Body of pancreas (tissue), 4 donors: ENCODE results near the gene ZBTB46. TPM values are rescaled to one million over a fixed set of nuclear protein-coding genes. Genes with fewer than 3 reads are reported as not detected.
A peak's percentile ranks its signal among the peaks of the same experiment; 100 is the strongest.

Source experiments
- ATAC-seq: fragments of 150-250 bp; one replicate; pipeline ENCODE4 v1.9.1; 2016
- DNase-seq, 4 donors: peaks; one replicate each; pipeline ENCODE4 v3.0.0-alpha.2; 2019
- H3K27ac ChIP-seq, 4 donors: fragments of 200-600 bp; sonication (generic); 1 replicate in 3 of 4; 2 replicates in 1 of 4; pipeline versions ENCODE4 v1.5.1 to v1.6.1; 2016 to 2019; ENCODE audit warnings: mild to moderate bottlenecking in 1 of 4, mixed read lengths in 1 of 4, moderate library complexity in 1 of 4
- H3K27me3 ChIP-seq, 2 donors: fragments of 200-600 bp; sonication (generic); one replicate each; pipeline ENCODE4 v1.6.0; 2016; ENCODE audit warnings: mild to moderate bottlenecking in 1 of 2
- H3K36me3 ChIP-seq, 2 donors: fragments of 200-600 bp; sonication (generic); replicated peaks in 1 of 2; 2 replicates each; pipeline ENCODE4 v1.5.1; 2016; ENCODE audit warnings: low read depth in 2 of 2; ENCODE audit not compliant: insufficient read depth in 1 of 2
- H3K4me1 ChIP-seq: fragments of 200-600 bp; sonication (generic); one replicate; pipeline ENCODE4 v1.6.0; 2016
- H3K4me3 ChIP-seq, 2 donors: fragments of 200-600 bp; sonication (generic); 1 replicate in 1 of 2; 2 replicates in 1 of 2; pipeline ENCODE4 v1.5.1; 2016 to 2019
- H3K9me3 ChIP-seq, 3 donors: fragments of 200-600 bp; sonication (generic); 1 replicate in 2 of 3; 2 replicates in 1 of 3; pipeline ENCODE4 v1.5.1; 2016
- CTCF ChIP-seq, 7 experiments: fragments of 450-650 bp in 4 of 7; fragments of 200-600 bp in 3 of 7; sonication (generic) in 3 of 7; IDR thresholded peaks; one replicate each; pipeline ENCODE4 v1.5.1; 2016 to 2019; ENCODE audit warnings: antibody characterized with exemption in 7 of 7
- POLR2A ChIP-seq, 3 donors: fragments of 450-650 bp; IDR thresholded peaks; one replicate each; pipeline ENCODE4 v1.6.1; 2016; ENCODE audit warnings: antibody characterized with exemption in 3 of 3, mild to moderate bottlenecking in 2 of 3
- WGBS, 2 donors: methylation state at CpG; one replicate each; pipeline ENCODE4 v1.1.5; 2017; 5-methylcytosine and 5-hydroxymethylcytosine counted together
- intact Hi-C: fragments of 100-400 bp; cut with DNase I; formaldehyde crosslinking; loops from one replicate; pipeline ENCODE4 v1.15.1; 2023
- total RNA-seq, 2 donors: library from RNA; depleted of rRNA; stranded (reverse); fragments of >200 nt; gene quantifications; one replicate each; pipeline ENCODE4 v1.1.0, GENCODE V29; 2016

The ZBTB46 gene
- total RNA-seq, 2 donors from 2014 or later, result 4.3 to 5.4 TPM

GRCh38 chr20:63739130-63740069, 91.7 kb downstream of the ZBTB46 start, which contains the start of gene SLC2A4RG:
SLC2A4RG (plus strand) TSS chr20:63739776; CDS start chr20:63739913, 137 bp downstream.
- Histone ChIP-seq H3K4me1 (peaks cover 43% of the 10 kb centered on the region), H3K27me3 (no peaks in the 10 kb centered on the region)
- DNase-seq, result peak; percentile 78 to 87 (median 82)

GRCh38 chr20:63738687-63739129, 92.4 kb downstream of the ZBTB46 start:
- H3K27me3 ChIP-seq, result no peaks in the 10 kb centered on the region
- DNase-seq (peak; percentile 80 to 86 (median 84)), ATAC-seq (peak; percentile 44)
- TF ChIP-seq POLR2A (IDR thresholded peaks at IDR 0.05), result peak in 1 of 3 donors; percentile 21
- no peak for TF ChIP-seq CTCF (IDR thresholded peaks at IDR 0.05)
- 12% methylated on average over 25 of the region's 26 CpGs; no CpG with 5 or more reads in 1 of the 2 donors for WGBS, 2 donors
- peaks cover 43% of the 10 kb centered on the region for H3K4me1 ChIP-seq
- H3K9me3 ChIP-seq, result no peaks in the 10 kb centered on the region
- intact Hi-C loops, result loop anchor here (5.0 to 10.0 kb wide), 2 partner anchors 36 to 84 kb away; partner anchors contain the start of genes RTEL1 and STMN3
- H3K4me3 ChIP-seq, result no peak overlapping the region
- H3K36me3 ChIP-seq, result peaks cover 0 to 6% of the 10 kb centered on the region in 2 donors
- peak overlapping the region; percentile 82 to 94 (median 87) for H3K27ac ChIP-seq

More at GRCh38 chr20:63739130-63740069, 91.7 kb downstream of the ZBTB46 start, which contains the start of gene SLC2A4RG:
- TF ChIP-seq POLR2A (IDR thresholded peaks at IDR 0.05) (peak in 2 of 3 donors; percentile 14 to 15), CTCF (IDR thresholded peaks at IDR 0.05) (no peak)
- intact Hi-C loops, result loop anchor here (5.0 to 10.0 kb wide), 2 partner anchors 37 to 85 kb away; partner anchors contain the start of genes RTEL1 and STMN3
- Histone ChIP-seq H3K4me3 (peak within 1 kb of the TSS; percentile 14 to 27), H3K27ac (peak within 1 kb of the TSS; percentile 85 to 96 (median 89)), H3K9me3 (no peaks in the 10 kb centered on the region), H3K36me3 (peaks cover 0 to 2% of the 10 kb centered on the region in 2 donors)
- ATAC-seq, result peak; percentile 77
- 0 to 1% methylated on average over 4 to 48 of the region's 136 CpGs for WGBS, 2 donors

GRCh38 chr20:63737945-63738686, 92.9 kb downstream of the ZBTB46 start:
- H3K36me3 ChIP-seq, result peaks cover 0 to 9% of the 10 kb centered on the region in 2 donors
- H3K27me3 ChIP-seq, result no peaks in the 10 kb centered on the region
- peaks cover 43% of the 10 kb centered on the region for H3K4me1 ChIP-seq
- intact Hi-C loops, result loop anchor here (5.0 to 10.0 kb wide), 2 partner anchors 36 to 83 kb away; partner anchors contain the start of genes RTEL1 and STMN3
- ATAC-seq (no peak), DNase-seq (peak in 1 of 4 donors; percentile 40)
- H3K27ac ChIP-seq, result peak overlapping the region in 3 of 4 donors; percentile 82 to 94 (median 89)
- TF ChIP-seq POLR2A (IDR thresholded peaks at IDR 0.05) (no peak), CTCF (IDR thresholded peaks at IDR 0.05) (no peak)
- no peak overlapping the region for H3K4me3 ChIP-seq
- 16% methylated on average over 34 of the region's 43 CpGs; no CpG with 5 or more reads in 1 of the 2 donors for WGBS, 2 donors
- H3K9me3 ChIP-seq, result no peaks in the 10 kb centered on the region

- H3K4me1 ChIP-seq, result peaks cover 43% of the 10 kb centered on the region
- intact Hi-C loops, result loop anchor here (5.0 to 10.0 kb wide), 2 partner anchors 35 to 83 kb away; partner anchors contain the start of genes RTEL1 and STMN3
- 2% methylated on average over 25 of the region's 26 CpGs; no CpG with 5 or more reads in 1 of the 2 donors for WGBS, 2 donors
- no peak overlapping the region for H3K27ac ChIP-seq
- H3K4me3 ChIP-seq, result no peak overlapping the region
- no peak for TF ChIP-seq CTCF (IDR thresholded peaks at IDR 0.05)
- no peak for TF ChIP-seq POLR2A (IDR thresholded peaks at IDR 0.05)
- ATAC-seq, result no peak
- no peak for DNase-seq
- H3K9me3 ChIP-seq, result no peaks in the 10 kb centered on the region
- H3K27me3 ChIP-seq, result no peaks in the 10 kb centered on the region
- peaks cover 0 to 8% of the 10 kb centered on the region in 2 donors for H3K36me3 ChIP-seq
Observed at GRCh38 chr20:63737695-63737944, 93.4 kb downstream of the ZBTB46 start.
